ENCODE results near the gene APOM.

Gene APOM

DNA sequence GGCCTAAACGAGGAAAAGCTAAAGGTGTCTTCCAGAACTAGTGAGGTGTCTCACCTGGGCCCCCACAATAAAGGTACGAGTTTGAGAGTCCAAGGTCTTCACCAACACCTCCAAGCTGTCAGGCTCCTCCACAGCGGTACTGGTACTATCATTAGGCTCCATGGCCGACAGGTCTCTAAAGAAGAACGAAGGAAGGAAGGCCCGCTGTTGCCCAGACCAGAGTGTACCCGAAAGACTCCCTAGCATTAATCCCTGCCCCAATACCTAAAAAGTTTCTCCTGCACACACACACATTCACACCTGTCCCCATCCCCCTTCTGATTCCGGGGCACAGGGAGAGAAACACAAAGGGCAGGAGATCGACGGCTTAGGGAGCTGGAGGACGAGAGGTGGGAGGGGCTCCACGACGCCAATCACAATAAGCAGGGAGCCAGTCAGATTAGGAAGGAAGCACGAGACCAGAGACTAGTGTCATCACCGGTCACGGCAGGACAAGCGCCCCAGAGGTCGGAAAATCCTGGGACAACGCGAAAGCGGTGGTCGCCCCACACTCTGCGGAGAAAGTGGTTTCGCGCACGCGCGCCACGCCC, 4.0 kb upstream of the APOM start:
- Histone ChIP-seq H3K4me1 (ENCODE audit: control insufficient read depth, insufficient read depth, low read length) (peaks cover 9% of the 10 kb centered on the region), H3K9me3 (ENCODE audit: control insufficient read depth, low read length) (no peaks in the 10 kb centered on the region), H3K27me3 (ENCODE audit: control insufficient read depth, insufficient read depth, low read length) (no peaks in the 10 kb centered on the region), H3K36me3 (ENCODE audit: control insufficient read depth, insufficient read depth, low read length) (peaks cover 16% of the 10 kb centered on the region), H3K9ac (ENCODE audit: low read length) (peak overlapping the region; percentile 92), H3K4me3 (ENCODE audit: low read length) (peak overlapping the region; percentile 80)

DNA sequence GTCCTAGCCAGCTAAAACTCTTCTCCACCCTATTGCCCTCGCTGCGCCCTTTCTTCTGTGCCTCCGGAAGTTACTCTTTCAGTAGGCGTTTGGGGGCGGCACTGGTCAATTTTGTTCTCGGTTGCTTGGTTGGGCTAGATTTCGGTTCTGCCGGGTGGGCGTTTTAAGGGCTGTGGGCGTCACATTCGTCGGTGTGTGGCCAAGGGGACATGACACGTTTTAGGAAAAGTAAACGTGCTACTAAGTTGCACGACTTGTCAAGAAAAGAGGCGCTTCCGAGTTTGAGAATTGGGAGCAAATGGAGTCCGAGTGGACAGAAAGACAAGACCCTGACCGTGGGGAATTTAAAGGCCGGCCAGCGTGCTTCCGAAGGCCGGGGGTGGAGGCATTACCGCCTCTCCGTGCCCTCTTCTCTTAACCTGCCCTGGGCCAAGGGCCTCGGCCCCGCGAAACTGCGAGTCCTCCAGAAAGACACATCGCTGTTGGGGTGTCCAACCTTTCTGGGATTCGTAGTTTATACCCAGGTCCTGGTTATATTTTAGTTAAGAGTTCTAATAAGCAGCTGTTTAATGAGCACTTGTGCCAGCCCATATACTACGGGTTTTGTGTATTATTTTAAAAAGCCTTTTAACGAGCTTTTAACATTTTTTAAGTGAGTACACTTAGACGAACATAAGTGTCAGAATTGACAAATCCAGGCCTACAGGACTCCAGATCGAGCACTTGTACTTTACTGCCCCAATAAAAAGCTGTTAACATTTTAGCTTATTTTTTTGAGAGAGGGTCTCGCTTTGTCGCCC, 2.6 kb upstream of the APOM start:
- Histone ChIP-seq H3K4me1 (ENCODE audit: control insufficient read depth, insufficient read depth, low read length) (peaks cover 13% of the 10 kb centered on the region), H3K4me3 (ENCODE audit: low read length) (peak overlapping the region; percentile 80), H3K27me3 (ENCODE audit: control insufficient read depth, insufficient read depth, low read length) (no peaks in the 10 kb centered on the region), H3K9ac (ENCODE audit: low read length) (peak overlapping the region; percentile 92), H3K9me3 (ENCODE audit: control insufficient read depth, low read length) (no peaks in the 10 kb centered on the region), H3K36me3 (ENCODE audit: control insufficient read depth, insufficient read depth, low read length) (peaks cover 16% of the 10 kb centered on the region)

DNA sequence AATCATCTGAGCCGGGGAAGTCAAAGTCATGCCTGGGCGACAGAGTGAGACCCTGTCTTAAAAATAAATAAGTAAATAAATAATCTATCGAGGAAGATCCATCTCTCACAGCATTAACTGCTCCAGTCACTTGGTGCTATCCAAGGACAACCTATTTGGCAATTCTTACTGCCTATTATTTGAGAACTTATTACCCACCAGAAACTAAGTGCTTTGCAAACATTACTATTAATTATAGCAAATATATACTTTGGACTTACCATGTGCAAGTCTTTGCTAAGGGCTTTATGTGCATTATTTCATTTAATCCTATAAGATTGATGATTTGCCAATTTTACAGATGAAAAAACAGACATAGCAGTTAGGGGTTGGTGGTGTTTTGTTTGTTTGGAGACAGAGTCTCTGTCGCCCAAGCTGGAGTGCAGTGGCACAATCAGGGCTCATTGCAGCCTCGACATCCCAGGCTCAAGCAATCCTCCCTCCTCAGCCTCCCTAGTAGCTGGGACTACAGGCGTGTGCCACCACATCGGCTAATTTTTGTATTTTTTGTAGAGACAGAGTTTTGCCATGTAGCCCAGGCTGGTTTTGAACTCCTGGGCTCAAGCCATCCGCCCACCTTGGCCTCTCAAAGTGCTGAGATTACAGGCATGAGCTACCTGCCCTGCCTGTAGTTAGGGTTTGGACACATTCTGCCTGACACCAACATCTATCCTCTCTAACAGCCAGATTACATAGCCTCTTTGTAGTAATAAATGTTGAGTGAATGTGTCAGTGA, 933 bp upstream of the APOM start:
- Histone ChIP-seq H3K36me3 (ENCODE audit: control insufficient read depth, insufficient read depth, low read length) (peaks cover 5% of the 10 kb centered on the region), H3K4me3 (ENCODE audit: low read length) (no peak overlapping the region), H3K27me3 (ENCODE audit: control insufficient read depth, insufficient read depth, low read length) (no peaks in the 10 kb centered on the region), H3K9me3 (ENCODE audit: control insufficient read depth, low read length) (no peaks in the 10 kb centered on the region), H3K9ac (ENCODE audit: low read length) (no peak overlapping the region), H3K4me1 (ENCODE audit: control insufficient read depth, insufficient read depth, low read length) (peaks cover 29% of the 10 kb centered on the region)

DNA sequence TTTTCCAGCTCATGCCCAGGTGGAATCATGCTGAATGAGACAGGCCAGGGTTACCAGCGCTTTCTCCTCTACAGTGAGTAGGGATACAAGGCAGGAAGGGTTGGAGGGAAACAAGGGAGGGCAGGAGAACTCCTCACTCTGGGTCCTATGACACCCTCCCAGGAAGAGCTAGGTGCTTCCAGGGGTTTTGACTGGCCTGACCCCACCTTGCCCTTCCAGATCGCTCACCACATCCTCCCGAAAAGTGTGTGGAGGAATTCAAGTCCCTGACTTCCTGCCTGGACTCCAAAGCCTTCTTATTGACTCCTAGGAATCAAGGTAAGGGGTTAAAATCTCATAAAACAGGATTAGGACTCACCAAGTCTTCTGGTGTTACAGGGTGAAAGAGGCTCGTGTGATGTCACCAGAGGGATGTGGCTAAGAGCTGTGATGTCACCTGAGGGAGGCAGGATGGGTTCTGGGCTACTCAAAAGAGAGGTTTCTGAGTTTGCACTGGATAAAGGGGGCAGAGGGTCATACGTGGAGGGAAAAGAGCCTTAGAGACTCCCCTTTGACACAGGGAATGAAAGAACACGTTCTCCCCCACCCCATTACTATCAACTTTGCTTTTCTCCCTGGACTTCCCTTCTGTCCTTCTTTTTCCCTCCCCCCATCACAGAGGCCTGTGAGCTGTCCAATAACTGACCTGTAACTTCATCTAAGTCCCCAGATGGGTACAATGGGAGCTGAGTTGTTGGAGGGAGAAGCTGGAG, 1.9 kb downstream of the APOM start:
- Histone ChIP-seq H3K4me3 (ENCODE audit: low read length) (no peak overlapping the region), H3K9me3 (ENCODE audit: control insufficient read depth, low read length) (no peaks in the 10 kb centered on the region), H3K36me3 (ENCODE audit: control insufficient read depth, insufficient read depth, low read length) (peaks cover 5% of the 10 kb centered on the region), H3K9ac (ENCODE audit: low read length) (no peak overlapping the region), H3K27me3 (ENCODE audit: control insufficient read depth, insufficient read depth, low read length) (no peaks in the 10 kb centered on the region), H3K4me1 (ENCODE audit: control insufficient read depth, insufficient read depth, low read length) (peaks cover 25% of the 10 kb centered on the region)

DNA sequence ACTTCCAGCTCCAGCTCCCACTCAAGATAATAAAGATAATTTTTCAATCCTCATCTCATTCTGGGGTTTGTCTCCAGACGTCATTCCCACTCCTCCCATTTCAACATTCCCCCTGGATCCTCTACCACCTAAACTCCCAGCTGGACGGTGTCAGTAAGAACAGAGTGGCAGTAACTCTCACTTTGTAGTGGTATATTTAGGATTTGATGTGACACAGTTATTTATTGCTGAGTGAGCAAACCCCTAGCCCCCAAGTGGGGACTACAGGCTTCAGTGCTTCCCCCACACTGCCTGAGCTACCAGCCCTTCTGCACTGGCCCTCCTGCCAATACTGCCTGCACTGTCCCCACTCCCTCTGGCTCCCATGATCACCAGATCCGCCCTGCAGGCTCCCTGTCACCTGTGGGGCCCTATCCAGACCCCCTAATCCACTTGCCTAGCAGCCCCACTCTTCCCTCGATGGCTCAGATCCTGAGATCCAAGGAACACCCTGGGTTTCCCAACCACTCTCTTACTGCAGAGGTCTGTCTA, 2.5 kb downstream of the APOM start:
- H3K36me3 ChIP-seq (ENCODE audit: control insufficient read depth, insufficient read depth, low read length), result peaks cover 5% of the 10 kb centered on the region
- H3K27me3 ChIP-seq (ENCODE audit: control insufficient read depth, insufficient read depth, low read length), result no peaks in the 10 kb centered on the region
- H3K9ac ChIP-seq (ENCODE audit: low read length), result no peak overlapping the region
- H3K4me1 ChIP-seq (ENCODE audit: control insufficient read depth, insufficient read depth, low read length), result peaks cover 26% of the 10 kb centered on the region
- no peaks in the 10 kb centered on the region for H3K9me3 ChIP-seq (ENCODE audit: control insufficient read depth, low read length)
- no peak overlapping the region for H3K4me3 ChIP-seq (ENCODE audit: low read length)

DNA sequence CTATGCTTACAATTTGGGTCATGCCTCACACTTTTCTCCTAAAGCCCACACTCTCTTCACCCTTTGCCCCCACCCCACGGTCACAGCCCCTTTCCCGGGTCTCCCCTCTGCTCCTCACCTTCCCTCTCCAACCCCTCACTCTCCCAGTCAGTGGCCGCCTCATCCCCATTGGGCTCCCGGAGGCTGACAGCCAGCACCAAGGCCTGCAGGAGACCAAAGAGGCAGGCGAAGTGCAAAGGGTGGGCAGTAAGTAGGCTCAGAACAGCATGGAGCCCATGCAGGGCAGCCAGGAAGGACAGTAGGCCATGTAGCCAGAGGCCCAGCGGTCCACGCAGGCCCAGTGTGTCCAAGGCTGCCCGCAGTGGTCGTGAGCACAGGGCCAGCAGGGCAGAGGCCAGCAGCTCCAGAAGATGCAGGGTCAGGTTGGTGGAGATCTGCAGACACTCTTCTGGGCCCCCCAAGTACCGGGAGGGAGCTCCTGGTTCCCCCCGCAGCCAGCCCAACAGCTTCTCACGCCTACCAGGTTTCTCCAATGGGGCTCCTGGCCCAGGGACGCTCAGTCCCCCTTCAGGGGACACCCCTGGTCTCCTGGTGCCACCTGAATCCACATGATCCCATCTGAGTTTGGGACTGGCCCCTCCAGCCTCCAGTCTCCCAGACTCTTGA, 3.4 kb downstream of the APOM start:
- H3K27me3 ChIP-seq (ENCODE audit: control insufficient read depth, insufficient read depth, low read length), result no peaks in the 10 kb centered on the region
- peak overlapping the region; percentile 83 for H3K4me3 ChIP-seq (ENCODE audit: low read length)
- H3K9ac ChIP-seq (ENCODE audit: low read length), result peak overlapping the region; percentile 83
- peaks cover 5% of the 10 kb centered on the region for H3K36me3 ChIP-seq (ENCODE audit: control insufficient read depth, insufficient read depth, low read length)
- no peaks in the 10 kb centered on the region for H3K9me3 ChIP-seq (ENCODE audit: control insufficient read depth, low read length)
- H3K4me1 ChIP-seq (ENCODE audit: control insufficient read depth, insufficient read depth, low read length), result peaks cover 35% of the 10 kb centered on the region

DNA sequence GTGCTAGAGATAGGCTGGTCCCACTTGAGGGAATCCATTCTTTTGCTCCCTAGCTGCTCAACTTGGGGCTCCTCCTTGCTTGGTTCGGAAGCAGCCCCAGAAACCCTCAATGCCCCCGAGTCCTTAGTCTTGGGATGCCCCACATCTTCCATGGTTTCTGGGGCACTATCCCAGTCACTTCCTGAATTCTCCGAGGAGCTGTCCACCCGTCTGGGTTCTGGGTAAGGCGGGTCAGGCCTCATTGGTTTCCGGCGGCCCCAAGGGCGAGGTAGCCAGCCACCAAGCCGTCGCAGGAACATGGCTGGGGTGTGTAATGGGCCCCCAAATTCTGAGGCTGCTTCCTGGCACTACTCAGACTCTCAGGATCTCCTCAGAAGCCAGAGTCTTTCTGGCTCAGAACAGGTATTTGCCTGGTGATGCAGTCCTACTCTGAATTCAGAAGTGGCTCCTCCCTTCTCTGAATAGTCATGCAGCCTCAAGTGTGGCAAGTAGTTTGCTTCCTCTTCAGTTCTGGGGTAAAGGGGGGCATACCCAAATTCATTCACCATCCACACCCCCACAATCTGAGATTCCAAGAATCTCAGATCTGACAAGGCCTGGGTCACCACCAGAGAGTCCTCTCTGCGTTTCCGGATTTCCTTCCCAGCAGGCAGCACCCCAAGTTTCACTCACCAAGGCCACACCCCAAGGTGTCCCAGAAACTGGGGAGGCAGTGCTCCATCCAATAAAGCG, 4.1 kb downstream of the APOM start:
- H3K27me3 ChIP-seq (ENCODE audit: control insufficient read depth, insufficient read depth, low read length), result no peaks in the 10 kb centered on the region
- H3K4me3 ChIP-seq (ENCODE audit: low read length), result peak overlapping the region; percentile 83
- H3K36me3 ChIP-seq (ENCODE audit: control insufficient read depth, insufficient read depth, low read length), result peaks cover 5% of the 10 kb centered on the region
- peaks cover 38% of the 10 kb centered on the region for H3K4me1 ChIP-seq (ENCODE audit: control insufficient read depth, insufficient read depth, low read length)
- H3K9ac ChIP-seq (ENCODE audit: low read length), result peak overlapping the region; percentile 83
- no peaks in the 10 kb centered on the region for H3K9me3 ChIP-seq (ENCODE audit: control insufficient read depth, low read length)

DNA sequence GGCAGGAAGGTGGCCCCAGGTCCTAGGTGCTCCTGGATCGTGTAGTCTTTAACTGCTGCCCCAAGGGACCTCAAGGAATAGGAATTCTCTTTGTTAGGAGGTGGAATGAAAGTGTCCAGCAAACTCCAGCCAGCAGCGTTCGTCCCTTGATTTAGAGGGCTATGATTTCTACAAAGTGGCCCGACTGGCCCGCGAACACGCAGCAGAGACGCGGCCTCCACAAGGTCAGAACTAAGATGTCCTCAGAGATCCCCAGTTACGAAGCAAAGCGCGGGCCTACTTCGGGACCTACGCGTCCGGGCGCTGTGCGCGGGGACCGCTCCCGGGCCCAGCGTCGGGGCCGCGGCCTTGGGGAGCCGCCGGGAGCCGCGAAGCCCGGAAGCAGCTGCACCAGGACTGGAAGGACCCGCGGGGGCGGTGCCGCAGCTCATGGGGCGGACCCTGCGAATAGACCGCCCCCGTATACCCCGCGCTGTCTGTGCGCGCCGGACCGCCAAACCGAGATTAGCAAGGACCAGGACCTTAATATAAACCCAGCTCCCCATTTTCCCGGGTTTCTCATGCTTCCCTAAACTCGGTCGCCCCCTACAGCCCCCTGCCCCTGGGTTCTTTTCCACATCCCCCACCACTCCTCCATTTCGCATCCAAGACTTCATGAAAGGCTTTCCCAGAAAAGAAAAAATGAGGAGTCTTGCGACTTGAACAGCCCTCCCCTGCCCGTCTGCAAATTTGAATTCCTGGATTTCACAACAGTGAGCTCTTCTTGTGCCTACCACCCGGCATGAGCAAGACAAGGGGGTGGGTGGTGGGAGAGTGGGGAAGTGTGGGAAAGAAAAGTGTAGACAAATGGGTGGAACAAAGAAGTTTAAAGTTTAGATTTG, 4.9 kb downstream of the APOM start, which contains the start of gene C6orf47:
C6orf47 (minus strand) TSS at position 398 of the 881 bp plus-strand sequence. CDS start 831 bp downstream, outside the sequence.
- peak within 1 kb of the TSS; percentile 83 for H3K4me3 ChIP-seq (ENCODE audit: low read length)
- no peaks in the 10 kb centered on the region for H3K9me3 ChIP-seq (ENCODE audit: control insufficient read depth, low read length)
- H3K27me3 ChIP-seq (ENCODE audit: control insufficient read depth, insufficient read depth, low read length), result no peaks in the 10 kb centered on the region
- peak within 1 kb of the TSS; percentile 83 for H3K9ac ChIP-seq (ENCODE audit: low read length)
- H3K4me1 ChIP-seq (ENCODE audit: control insufficient read depth, insufficient read depth, low read length), result peaks cover 38% of the 10 kb centered on the region
- H3K36me3 ChIP-seq (ENCODE audit: control insufficient read depth, insufficient read depth, low read length), result peaks cover 5% of the 10 kb centered on the region

DNA sequence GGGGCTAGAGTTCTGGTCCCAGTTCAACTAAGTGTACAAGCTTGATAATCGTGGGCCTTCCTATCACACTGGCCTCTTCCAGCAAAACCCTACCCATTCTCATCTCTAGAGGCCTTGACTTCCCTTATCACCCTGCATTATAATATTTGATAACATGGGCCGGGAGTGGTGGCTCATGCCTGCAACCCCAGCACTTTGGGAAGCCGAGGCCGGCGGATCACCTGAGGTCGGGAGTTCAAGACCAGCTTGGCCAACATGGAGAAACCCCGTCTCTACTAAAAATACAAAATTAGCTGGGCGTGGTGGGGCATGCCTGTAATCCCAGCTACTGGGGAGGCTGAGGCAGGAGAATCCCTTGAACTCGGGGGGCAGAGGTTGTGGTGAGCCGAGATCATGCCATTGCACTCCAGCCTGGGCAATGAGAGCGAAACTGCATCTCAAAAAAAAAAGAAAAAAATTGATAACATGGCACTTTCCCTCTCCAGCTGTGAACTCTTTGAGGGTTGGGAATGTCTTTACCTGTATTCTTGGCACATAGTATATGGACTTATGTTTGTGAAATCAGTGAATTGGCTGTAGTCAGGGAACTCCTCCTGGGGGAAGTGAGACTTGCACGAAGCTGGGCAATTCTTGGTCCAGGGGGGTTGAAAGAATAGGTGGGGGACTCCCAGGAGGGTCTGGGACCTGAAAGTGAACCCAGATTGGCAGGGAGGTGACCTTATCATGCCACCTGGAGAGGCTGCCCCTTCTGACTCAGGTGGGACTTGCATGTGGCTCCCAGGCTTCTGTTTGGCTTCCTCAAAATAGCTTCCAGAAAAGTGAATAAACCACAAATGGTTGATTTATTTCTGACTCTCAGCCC, 5.8 kb downstream of the APOM start:
- Histone ChIP-seq H3K9me3 (ENCODE audit: control insufficient read depth, low read length) (no peaks in the 10 kb centered on the region), H3K4me1 (ENCODE audit: control insufficient read depth, insufficient read depth, low read length) (peaks cover 41% of the 10 kb centered on the region), H3K9ac (ENCODE audit: low read length) (peak overlapping the region; percentile 83), H3K4me3 (ENCODE audit: low read length) (no peak overlapping the region), H3K27me3 (ENCODE audit: control insufficient read depth, insufficient read depth, low read length) (no peaks in the 10 kb centered on the region), H3K36me3 (ENCODE audit: control insufficient read depth, insufficient read depth, low read length) (peaks cover 5% of the 10 kb centered on the region)

All from mucosa of stomach (tissue), 1 donor.